ENCODE data around the gene LMNA.

DNA sequence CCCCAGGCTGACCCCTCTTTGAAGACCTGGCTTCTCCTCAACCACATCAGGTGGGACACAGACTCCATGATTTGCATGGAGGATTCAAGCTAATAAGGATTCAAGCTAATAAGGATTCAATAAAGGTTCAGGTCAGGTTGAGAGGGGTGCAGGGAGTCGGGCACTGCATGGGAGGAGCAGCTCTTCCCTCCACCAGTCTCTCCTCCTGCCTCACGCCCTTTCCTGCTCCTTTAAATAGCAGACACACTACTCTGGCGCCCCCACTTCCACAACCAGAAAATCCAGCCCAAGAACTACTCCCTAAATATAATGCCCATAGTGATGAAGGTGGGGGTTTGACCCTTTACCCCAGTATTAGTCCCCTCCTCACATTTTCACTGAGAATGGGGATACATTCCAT is 39.3 kb upstream of the LMNA start:
- TF ChIP-seq, protein P1, sequence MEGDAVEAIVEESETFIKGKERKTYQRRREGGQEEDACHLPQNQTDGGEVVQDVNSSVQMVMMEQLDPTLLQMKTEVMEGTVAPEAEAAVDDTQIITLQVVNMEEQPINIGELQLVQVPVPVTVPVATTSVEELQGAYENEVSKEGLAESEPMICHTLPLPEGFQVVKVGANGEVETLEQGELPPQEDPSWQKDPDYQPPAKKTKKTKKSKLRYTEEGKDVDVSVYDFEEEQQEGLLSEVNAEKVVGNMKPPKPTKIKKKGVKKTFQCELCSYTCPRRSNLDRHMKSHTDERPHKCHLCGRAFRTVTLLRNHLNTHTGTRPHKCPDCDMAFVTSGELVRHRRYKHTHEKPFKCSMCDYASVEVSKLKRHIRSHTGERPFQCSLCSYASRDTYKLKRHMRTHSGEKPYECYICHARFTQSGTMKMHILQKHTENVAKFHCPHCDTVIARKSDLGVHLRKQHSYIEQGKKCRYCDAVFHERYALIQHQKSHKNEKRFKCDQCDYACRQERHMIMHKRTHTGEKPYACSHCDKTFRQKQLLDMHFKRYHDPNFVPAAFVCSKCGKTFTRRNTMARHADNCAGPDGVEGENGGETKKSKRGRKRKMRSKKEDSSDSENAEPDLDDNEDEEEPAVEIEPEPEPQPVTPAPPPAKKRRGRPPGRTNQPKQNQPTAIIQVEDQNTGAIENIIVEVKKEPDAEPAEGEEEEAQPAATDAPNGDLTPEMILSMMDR (conservative IDR thresholded peaks at IDR 0.05 in 1 of 2, IDR thresholded peaks at IDR 0.05 in 1 of 2; ENCODE audit: extremely low read depth in 1 of 2, insufficient read depth in 1 of 2, low read depth in 1 of 2, low read length in 2 of 2): peak in 1 of 2 donors; percentile 8
- no peak for TF ChIP-seq EZH2 (IDR thresholded peaks at IDR 0.05; ENCODE audit: borderline replicate concordance, low read length)

Data from mammary epithelial cell (primary cell).